Prostate gland (tissue), 2 donors: ENCODE measurements around the gene ITGA3.

Experiments
- CTCF ChIP-seq, 4 experiments: fragments of 200-600 bp in 2 of 4; fragments of 450-650 bp in 2 of 4; sonication (generic) in 2 of 4; IDR thresholded peaks; 1 replicate in 3 of 4; 2 replicates in 1 of 4; pipeline ENCODE4 v1.5.1; 2016 to 2019; ENCODE audit warnings: antibody characterized with exemption in 4 of 4, mild to moderate bottlenecking in 2 of 4, moderate library complexity in 2 of 4
- POLR2A ChIP-seq: fragments of 450-650 bp; IDR thresholded peaks from one replicate; pipeline ENCODE4 v1.6.1; 2016; ENCODE audit warnings: antibody characterized with exemption, mild to moderate bottlenecking
- POLR2AphosphoS5 ChIP-seq: sonication (generic); formaldehyde crosslinking; IDR thresholded peaks from one replicate; pipeline ENCODE4 v1.6.1; 2017; ENCODE audit warnings: antibody characterized with exemption

DNA sequence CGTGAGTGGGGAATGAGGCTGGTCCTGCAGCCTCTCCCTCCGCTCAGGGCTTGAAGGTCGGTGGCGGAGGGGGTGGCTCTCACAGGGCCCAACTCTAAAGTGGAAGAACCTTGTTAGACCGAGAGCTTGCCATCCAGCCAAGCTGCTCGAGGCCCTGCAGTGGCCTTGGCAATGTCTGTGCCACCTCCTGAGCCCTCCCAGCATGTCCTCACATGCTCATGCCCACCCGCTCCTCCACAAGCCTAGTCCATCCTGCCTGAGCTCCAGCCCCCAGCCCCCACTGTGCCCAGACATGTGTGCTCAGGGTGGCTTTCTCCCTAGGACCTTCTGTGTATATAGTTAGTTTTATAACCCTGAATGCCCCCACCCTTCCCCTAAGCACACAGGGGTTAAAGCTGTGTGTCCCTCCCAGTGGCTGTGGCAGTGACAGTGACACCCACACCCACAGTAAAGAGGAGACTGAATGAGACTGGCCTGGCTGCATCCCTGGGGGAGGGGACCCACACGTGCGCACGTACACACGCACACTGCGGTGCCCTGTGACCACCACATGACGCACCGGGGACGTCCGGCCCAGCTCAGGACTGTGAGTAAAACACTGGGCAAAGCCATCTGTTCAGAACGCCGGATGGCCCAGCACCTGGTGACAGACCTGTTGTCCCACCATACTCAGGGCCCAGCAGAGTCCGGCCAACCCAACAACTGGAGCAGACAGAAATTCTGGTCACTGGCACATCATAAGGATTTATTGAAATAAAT lies 54.9 kb downstream of the ITGA3 start:
- TF ChIP-seq CTCF (IDR thresholded peaks at IDR 0.05): no peak
- no peak for TF ChIP-seq POLR2AphosphoS5
- no peak for TF ChIP-seq POLR2A
